HG02840 (cell line): Measurements from ENCODE around the gene CRACDL.

ENCODE experiments used
- ATAC-seq: cut with Tn5 transposase; IDR thresholded peaks from one replicate; pipeline ENCODE4 v1.9.1; 2021; ENCODE audit warnings: mild to moderate bottlenecking, moderate library complexity, moderate number of reproducible peaks; ENCODE audit not compliant: unreplicated experiment, low FRiP score

The CRACDL gene

DNA sequence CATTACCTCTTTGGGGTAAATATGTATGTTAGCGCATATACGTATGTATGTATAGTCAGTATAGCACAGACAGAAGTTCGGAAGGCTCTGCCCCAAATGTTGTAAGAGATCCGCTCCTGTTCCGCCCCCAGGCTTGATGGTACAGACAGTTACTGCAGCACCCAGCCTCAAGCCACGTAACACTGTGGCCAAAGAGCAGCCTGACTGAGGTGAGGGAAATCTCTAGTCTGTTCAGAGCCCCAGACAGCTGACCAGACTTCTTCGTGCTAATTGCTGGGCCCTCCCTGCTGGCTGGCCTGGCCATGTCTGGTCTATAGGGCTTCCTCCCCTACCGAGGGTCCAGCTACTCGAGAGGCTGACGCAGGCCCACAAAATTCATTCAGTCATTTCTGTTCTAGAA is 7.8 kb downstream of the CRACDL start:
- no peak for ATAC-seq

DNA sequence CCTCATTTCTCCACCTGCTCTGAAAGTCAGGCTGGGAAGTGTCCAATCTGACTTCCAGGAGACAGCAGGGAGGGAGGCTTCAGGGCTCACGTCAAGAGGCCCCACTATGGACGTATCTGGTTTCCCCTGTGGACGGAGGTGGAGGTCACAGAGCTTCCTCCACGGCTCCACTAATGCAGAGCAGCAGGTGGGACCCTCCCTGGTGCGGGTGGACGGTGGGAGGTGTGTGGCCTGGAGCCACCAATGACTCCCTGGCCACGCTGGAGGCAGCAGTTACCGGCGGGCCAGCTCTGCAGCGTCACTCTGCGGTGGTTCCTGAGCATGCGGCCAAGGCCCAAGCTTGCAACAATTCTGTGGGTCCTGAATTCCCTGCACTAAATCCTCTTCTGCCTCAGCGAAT is 9.0 kb downstream of the CRACDL start:
- no peak for ATAC-seq

GRCh38 chr2:98926601-98927000 is 9.4 kb downstream of the CRACDL start:
- no peak for ATAC-seq

GRCh38 chr2:98924910-98925309 is 11.1 kb downstream of the CRACDL start:
- no peak for ATAC-seq

DNA sequence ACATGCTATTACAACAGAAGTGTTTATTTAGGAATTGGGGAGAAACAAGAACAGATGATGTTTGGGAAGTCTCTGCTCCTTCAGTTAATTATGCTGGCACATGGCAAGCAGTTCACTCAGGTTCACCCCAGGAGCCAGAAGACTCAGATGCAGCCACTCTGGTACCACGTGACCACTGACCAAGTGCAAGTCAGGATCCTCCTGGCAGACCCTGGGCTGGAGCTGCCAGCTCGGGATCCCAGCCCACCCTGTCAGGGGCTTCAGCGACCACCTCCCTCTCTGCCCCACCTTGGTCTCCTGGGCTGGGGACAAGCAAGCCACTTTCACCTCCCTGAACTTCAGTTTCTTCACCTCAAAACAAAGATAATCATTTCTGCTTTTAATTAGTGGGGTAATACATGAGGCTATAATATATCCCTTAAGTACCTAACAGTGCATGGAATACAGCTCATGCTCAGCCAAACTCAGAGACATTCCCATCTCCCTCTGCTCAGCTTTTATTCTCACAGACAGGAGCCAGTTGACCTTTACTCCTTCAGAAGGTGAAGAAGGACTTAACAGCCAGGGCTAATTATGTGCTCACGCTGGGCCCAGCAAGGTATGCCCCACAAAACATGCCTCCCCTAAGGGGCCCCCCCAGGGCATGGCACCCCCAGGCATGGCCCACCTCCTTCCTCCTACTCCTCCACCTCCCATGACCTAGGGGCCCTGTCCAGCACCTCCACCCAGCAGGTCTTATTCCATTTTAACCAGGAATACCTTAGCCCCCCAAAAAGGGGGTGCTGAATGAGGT is 11.8 kb downstream of the CRACDL start:
- no peak for ATAC-seq

DNA sequence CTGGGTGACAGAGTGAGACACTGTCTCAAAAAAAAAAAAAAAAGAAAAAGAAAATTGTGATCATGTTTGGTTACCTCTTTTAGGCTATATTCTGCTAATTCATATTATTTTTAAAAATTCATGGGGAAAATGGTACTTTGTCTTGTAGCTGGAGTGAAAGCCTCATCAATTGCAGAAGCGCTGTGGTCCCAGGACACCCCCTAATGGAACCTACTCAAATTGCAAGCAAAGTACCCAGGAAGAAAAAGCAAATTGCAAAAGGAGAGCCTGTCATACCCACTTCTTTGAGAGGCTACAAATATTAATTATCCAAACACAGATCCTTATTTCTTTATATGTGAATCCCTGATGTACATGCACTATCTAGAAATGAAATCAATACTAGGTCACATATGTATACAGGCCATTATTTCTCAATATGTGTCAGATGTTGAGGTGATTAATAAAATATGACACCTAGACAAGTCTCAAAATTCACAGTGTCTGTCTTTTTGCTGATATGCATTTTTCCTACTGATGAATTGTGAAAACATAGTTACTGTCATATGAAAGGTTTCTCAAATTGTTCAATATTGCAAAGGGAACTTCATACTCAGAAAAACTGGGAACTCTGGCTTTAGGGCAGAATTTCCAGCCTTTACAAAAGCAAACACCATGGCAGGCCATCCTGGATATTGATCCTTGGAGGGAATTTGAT is 12.6 kb downstream of the CRACDL start:
- ATAC-seq: no peak

- ATAC-seq: no peak
Measured at GRCh38 chr2:98921062-98921461, 15.0 kb downstream of the CRACDL start.

DNA sequence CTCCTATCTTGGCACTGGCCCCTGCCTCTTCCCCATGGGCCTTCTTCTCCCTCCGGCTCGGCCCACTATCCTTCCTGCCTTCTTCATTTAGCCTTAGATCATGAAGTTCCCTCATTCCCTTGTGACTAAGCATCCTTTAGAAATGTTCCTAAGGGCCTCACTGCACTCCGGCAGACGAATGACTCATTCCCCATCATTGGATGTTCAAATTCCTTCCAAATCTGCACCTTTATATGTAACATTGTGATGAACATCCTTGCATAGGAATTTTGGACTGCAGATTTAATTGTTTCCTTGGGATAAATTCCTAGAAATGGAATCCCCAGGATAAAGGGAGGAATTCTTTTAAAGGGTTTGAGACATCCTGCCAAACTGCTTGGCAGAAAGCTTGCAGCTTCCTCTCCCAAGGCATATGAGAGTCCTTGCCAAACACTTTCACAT is 19.0 kb downstream of the CRACDL start:
- ATAC-seq: no peak

DNA sequence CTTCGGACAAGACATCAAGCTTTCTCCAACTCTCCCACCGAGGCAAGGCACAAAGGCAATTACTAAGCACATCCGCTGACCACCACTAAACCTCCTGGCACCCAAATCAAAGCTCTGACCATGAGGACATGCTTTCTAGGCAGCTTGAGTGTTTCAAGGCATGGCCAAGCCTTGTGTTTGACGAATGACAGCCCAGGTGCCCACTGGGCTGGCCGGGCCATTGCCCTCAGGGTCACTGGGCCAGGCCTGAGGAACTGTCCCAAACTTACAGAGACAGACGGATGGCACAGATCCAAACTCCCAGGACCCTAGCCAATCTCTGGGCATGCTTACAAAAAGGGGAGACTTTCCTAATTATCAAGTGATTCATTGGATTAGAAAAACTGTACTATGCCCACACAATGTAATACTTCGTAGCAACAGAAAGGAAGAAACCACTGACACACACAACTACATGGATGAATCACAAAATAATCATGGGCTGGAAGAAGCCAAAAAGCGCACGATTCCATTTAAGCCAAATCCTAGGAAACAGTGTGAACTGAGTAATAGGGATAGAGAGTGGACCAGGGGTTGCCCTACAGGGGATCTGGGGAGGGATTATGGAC is 20.2 kb downstream of the CRACDL start:
- ATAC-seq: no peak

DNA sequence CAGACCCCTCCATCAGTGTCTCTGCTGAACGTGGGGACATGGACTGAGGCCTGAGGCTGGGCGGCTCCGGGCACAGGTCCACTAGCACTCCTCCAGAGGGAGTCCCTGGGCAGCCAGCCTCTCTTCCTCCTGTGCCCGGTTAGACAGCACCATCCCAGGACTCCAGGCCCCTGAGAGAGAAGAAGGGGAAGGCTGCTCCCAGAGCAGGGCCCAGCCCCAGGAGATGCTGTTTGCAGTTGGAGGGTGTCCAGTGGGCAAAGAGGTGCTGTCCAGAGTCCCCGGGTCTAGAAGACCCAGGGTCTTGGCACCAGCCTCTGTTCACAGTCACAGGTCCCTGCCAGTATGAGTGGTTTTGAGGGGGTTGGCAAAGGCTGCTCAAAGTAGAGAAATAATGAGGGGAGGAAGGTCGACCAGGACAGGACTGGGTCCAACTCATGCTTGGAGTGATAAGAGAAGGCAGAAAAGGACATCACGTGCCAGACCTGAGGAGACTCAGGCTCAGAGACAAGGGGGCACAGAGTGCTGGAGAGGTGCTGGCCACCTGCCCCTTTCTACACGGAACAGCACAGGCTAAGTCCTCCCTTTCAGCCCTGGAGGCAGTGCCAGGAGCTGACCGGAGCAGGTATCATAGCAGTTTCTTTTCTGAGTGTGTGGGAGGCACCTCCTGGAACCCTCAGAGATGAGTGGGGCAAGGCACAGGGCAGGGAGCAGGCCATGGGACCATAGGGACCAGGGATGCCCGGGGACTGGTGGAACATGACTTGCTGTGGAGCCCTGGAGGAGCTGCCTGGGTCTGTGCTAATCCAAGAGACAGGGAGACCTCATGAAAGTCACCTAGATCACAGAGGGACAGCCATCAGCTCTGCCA is 21.1 kb downstream of the CRACDL start:
- no peak for ATAC-seq

DNA sequence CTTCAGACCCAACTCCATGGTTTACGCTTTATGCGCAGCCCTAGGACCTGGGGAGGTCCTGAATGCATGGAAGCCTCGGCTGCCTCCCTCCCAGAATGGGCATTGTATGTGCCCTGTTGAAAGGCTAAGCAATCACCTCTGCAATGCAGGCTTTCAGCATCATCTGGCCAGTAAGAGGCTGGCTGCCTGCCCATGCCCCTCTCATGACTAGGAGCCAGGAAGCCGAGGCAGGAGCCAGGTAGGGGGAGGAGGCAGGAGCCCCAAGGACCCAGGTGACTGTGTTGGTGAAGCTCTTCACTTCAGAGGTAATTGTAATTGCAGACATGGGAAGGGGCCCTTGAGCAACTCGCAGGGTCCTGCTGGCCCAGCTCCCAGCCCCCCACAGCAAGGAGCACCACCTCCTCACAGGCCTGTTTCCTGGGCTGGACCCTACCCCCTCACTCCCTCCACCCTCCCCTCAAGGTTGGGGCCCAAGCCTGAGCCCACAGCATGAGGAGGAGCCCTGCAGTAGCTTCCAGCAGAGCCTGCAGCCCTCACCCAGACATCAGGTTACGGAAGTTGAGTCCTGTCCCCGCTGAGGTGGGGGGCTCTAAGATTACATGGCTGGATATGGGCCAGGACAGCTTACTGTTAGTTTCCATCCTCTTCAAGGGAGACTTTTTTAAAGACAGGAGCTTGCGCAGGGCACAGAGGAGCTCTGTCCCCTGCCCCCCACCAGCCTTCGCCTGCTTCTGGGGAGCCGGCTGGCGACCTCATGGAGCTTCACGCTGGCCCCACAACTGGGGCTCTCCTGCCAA is 21.9 kb downstream of the CRACDL start:
- no peak for ATAC-seq

- ATAC-seq: no peak
Measured at GRCh38 chr2:98912957-98913915, 22.8 kb downstream of the CRACDL start.

DNA sequence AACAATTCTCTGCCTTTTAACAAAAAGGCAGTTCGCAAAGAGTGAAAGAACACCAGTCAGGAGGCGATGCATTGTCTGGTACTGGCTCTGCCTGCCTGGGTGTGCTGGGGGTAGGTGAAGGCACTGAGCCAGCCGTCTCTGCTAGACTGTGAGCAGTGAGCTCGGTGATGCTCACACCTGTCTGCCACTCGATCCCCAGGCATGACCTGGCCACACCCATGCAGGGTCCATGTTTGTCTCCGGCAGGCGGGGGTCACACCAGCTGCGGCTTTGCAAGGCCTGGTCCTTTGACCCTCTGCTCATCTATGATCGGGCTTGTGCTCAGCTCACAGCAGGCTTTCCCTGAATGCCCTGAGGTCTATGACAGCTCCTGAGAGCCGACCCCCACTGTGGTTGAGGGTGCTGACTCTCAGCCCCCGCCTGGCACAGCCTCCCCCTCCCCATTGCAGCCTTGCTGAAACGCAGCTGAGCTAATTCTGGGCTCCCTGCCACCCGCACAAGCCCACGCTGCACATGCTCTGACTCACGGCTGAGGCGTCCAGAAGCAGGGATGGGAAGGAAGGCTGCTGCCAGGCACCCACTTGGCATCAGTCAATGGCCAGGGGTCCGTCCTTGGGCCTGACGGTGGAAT is 23.7 kb downstream of the CRACDL start:
- ATAC-seq: no peak

DNA sequence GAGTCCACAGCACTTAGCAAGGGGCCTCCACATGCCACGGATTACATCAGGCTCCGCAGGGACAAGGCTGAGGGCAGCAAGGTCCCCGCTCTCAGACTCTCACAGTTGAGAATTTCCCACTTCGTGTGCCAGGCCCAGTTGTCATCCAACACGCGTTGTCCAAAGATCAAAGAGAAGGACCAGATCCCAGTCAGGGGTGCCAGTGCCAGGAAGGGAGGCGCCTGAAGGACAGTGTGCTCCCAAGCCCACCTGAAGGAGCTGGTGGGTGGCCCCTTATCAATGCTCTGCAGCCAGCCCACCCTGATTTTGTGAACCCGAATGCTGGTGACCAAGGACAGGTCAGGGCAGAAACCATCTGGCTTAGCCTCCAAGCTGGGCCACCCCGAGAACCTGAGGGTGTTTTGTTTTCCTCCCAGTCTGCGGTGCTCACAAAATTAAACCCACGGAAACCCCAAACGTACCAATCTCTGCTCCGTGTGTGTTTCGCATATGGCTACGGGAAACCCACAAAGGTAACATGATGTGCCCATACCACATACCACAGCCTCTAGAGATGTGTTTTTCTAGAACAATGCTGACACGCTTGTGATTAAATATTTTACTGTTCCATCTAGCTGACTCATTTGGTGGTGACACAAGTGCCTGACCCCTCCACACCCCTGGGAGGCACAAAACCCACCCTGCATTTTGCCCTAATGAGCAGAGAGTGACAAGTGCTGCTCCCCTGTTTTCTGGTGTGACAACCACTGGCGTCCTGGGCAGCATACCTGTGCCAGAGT is 24.5 kb downstream of the CRACDL start:
- ATAC-seq: no peak

GRCh38 chr2:98911126-98911375 is 25.0 kb downstream of the CRACDL start:
- no peak for ATAC-seq

GRCh38 chr2:98910349-98911125 is 25.5 kb downstream of the CRACDL start:
- no peak for ATAC-seq
